Activated CD4-positive, alpha-beta T cell treated with anti-CD3 and anti-CD28 coated beads, Interleukin-2, Interleukin-4, amounts not matched to agents 100 ng/mL and 50 ng/mL, durations not matched to agents 16 hours and 8 hours (primary cell): ENCODE results near the gene PITPNC1.
"Not testable (repeated sequence)": the region's sequence is repeated elsewhere in the genome, so short reads cannot be mapped to it uniquely, and the experiment has no call there.

Experiments
- DNase-seq: peaks from one replicate; pipeline ENCODE4 v3.0.0-alpha.2; 2020; ENCODE audit warnings: low spot score

PITPNC1 gene

GRCh38 chr17:67624886-67625656 is 248.0 kb downstream of the PITPNC1 start:
- DNase-seq = no peak

- DNase-seq = no peak
These were observed 248.9 kb downstream of the PITPNC1 start for GRCh38 chr17:67625971-67626370.

GRCh38 chr17:67628580-67629013 is 251.5 kb downstream of the PITPNC1 start:
- DNase-seq = no peak

- DNase-seq = peak; percentile 4
These were observed 252.9 kb downstream of the PITPNC1 start for GRCh38 chr17:67629971-67630320.

- DNase-seq = not testable (repeated sequence)
These were observed 253.8 kb downstream of the PITPNC1 start for GRCh38 chr17:67630836-67631235.

GRCh38 chr17:67632141-67632540 is 255.1 kb downstream of the PITPNC1 start:
- DNase-seq = no peak

- no peak for DNase-seq
These were observed 256.7 kb downstream of the PITPNC1 start for GRCh38 chr17:67633751-67634211.

- no peak for DNase-seq
These were observed 258.6 kb downstream of the PITPNC1 start for GRCh38 chr17:67635681-67636080.

- no peak for DNase-seq
These were observed 259.2 kb downstream of the PITPNC1 start for GRCh38 chr17:67636312-67636711.

- DNase-seq = no peak
These were observed 259.9 kb downstream of the PITPNC1 start for GRCh38 chr17:67636834-67637520.

GRCh38 chr17:67637901-67638641 is 261.0 kb downstream of the PITPNC1 start:
- DNase-seq = no peak

- DNase-seq = no peak
These were observed 261.8 kb downstream of the PITPNC1 start for GRCh38 chr17:67638871-67639270.

GRCh38 chr17:67639555-67639954 is 262.5 kb downstream of the PITPNC1 start:
- no peak for DNase-seq

GRCh38 chr17:67639979-67640378 is 262.9 kb downstream of the PITPNC1 start:
- DNase-seq = no peak

- no peak for DNase-seq
These were observed 265.4 kb downstream of the PITPNC1 start for GRCh38 chr17:67642488-67642887.

- no peak for DNase-seq
These were observed 267.0 kb downstream of the PITPNC1 start for GRCh38 chr17:67644061-67644460.

- DNase-seq = not testable (repeated sequence)
These were observed 268.1 kb downstream of the PITPNC1 start for GRCh38 chr17:67645195-67645594.

- DNase-seq = no peak
These were observed 269.4 kb downstream of the PITPNC1 start for GRCh38 chr17:67646472-67646871.

GRCh38 chr17:67647482-67647881 is 270.4 kb downstream of the PITPNC1 start:
- no peak for DNase-seq

GRCh38 chr17:67648032-67648905 is 271.2 kb downstream of the PITPNC1 start:
- no peak for DNase-seq

GRCh38 chr17:67648906-67649295 is 271.8 kb downstream of the PITPNC1 start:
- DNase-seq = not testable (repeated sequence)

- no peak for DNase-seq
These were observed 272.8 kb downstream of the PITPNC1 start for GRCh38 chr17:67649891-67650290.
